Measurements from ENCODE around the gene TPH1. TPM values are rescaled to one million over a fixed set of nuclear protein-coding genes. Genes with fewer than 3 reads are reported as not detected.

TPH1 gene
- total and polyA plus RNA-seq, 9 of the 15 experiments (the other 6 are each of a cell fraction or from before 2014, with no cell fraction given), result 0.04 to 0.29 (median 0.17) TPM

GRCh38 chr11:18005376-18006129 lies 40.5 kb downstream of the TPH1 start:
- CTCF ChIA-PET (ENCODE audit: low intra/inter-chr PET ratio), result no interaction called here
- no peak overlapping the region for H2AFZ ChIP-seq (ENCODE audit: low read depth, low read length)
- H3K27me3 ChIP-seq (ENCODE audit: control insufficient read depth in 2 of 2, insufficient read depth in 2 of 2, low read length in 2 of 2), result no peaks in the 10 kb centered on the region
- H3K4me3 ChIP-seq, result no peak overlapping the region
- H4K20me1 ChIP-seq (replicated peaks; ENCODE audit: control insufficient read depth, insufficient read depth, low read length), result no peaks in the 10 kb centered on the region
- POLR2A ChIA-PET, result interaction anchor here (0.5 to 0.6 kb wide), 2 partner anchors 8 to 667 kb away, joined by 3 read pairs; no protein-coding TSS in a partner anchor
- in situ Hi-C loops (cut with MboI) (no loop called here), intact Hi-C loops (cut with micrococcal nuclease) (no loop called here)
- no peak overlapping the region for H3K27ac ChIP-seq (ENCODE audit: extremely low read depth, low read depth, low read length)
- no peak overlapping the region for H3K4me2 ChIP-seq (ENCODE audit: insufficient read depth, low read length)
- no TSS peak for BruUV-seq (replicated peaks)
- no peaks in the 10 kb centered on the region for H3K4me1 ChIP-seq (replicated peaks in 1 of 2; ENCODE audit: control insufficient read depth in 2 of 2, insufficient read depth in 2 of 2, low read length in 2 of 2)
- H3K36me3 ChIP-seq (ENCODE audit: control insufficient read depth, insufficient read depth, low read length), result peaks cover 18% of the 10 kb centered on the region
- ATAC-seq (no peak), FAIRE-seq (no peak), DNase-seq (ENCODE audit: extremely low read depth in 1 of 4, low spot score in 3 of 4) (no peak)
- WGBS (ENCODE audit: insufficient coverage, low coverage, missing lambda C conversion rate), result 74% methylated on average over 4 of the region's 4 CpGs
- H3K9ac ChIP-seq (ENCODE audit: insufficient read depth in 1 of 2, low read depth in 2 of 2, low read length in 2 of 2), result no peak overlapping the region
- peaks cover 3% of the 10 kb centered on the region; the same call in 1 of the 3 replicates for H3K79me2 ChIP-seq (ENCODE audit: control insufficient read depth, insufficient read depth, low read length)
- TF ChIP-seq CEBPG (CRISPR knock-in tag; IDR thresholded peaks at IDR 0.05) (no peak), CEBPG (tag; conservative IDR thresholded peaks at IDR 0.05 in 1 of 2, IDR thresholded peaks at IDR 0.05 in 1 of 2) (0 out of 4 replicates have a peak, but pooled peaks of 1 of the 2 experiments have one; percentile 16), ZNF140 (CRISPR knock-in tag; IDR thresholded peaks at IDR 0.05) (no peak), NFIC (IDR thresholded peaks at IDR 0.05) (peak; percentile 31; the same call in 1 of the 2 replicates), ZBTB8A (IDR thresholded peaks at IDR 0.05; ENCODE audit: partially characterized antibody) (no peak)
- no peaks in the 10 kb centered on the region for H3K9me3 ChIP-seq (replicated peaks; ENCODE audit: control insufficient read depth, insufficient read depth, low read depth, low read length)
- no peaks in the 10 kb centered on the region for H3K9me1 ChIP-seq (ENCODE audit: control insufficient read depth, insufficient read depth, low read length)
